ENCODE results near the gene ZNF697.
"Not testable (repeated sequence)": the region's sequence is repeated elsewhere in the genome, so short reads cannot be mapped to it uniquely, and the experiment has no call there.

ZNF697 gene

DNA sequence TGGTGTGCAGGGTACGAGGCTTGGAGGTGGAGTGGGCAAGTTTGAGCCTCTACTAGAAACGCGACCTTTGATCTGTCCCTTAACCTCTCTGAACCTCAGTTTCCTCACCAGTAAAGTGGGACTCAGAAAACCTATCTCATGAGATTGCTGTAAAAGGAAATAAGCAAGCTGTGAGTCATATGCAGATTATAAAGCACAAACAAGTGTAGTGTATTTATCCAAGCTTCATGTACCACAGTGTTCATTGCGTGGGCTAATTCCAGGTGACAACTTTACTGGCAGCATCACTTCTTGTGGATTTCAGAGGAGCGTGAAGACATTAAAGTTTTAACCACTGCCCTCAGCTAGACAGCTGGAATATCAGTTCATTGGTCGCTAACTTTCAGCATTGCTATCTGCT lies 44.4 kb downstream of the ZNF697 start:
- DNase-seq (ENCODE audit: low read depth in 2 of 3, low spot score in 1 of 3), result no peak

DNA sequence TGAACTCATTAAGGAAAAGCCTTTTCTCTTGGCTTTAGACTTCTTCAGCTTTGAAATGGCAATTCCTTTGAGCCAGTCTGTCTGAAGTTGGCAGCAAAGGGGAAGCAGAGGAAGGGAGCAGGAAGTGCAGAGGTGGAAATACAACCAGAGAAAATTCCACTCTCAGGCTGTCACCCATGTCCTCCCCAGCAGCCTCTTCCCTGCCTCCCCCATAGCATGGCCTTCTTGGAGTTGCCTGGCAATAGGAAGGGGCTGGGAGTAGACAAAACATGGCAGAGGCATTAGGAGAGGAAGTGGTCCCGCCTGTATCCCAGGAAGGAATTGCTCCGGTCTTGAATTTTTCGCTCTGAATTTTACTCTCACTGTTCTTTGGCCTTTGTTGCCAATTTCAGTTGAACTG lies 44.8 kb downstream of the ZNF697 start:
- DNase-seq (ENCODE audit: low read depth in 2 of 3, low spot score in 1 of 3), result not testable (repeated sequence)

DNA sequence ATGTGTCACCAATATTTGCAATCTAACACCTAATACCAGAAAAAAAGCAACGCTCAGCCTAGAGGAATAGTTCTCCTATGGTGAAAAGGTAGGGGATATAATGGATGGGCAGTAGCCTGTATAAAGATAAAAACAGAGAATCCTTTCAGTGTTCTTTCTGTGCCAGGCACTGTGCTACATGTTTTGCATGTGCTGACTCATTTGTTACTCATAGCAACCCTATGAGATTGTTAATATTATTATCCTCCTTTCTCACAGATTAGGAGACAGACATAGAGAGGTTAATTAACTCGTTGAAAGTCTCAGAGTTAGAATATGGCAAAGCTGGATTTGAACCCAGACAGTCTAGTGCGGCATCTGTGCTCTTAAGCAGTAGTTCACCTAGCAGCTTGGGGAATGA lies 45.3 kb downstream of the ZNF697 start:
- DNase-seq (ENCODE audit: low read depth in 2 of 3, low spot score in 1 of 3), result not testable (repeated sequence)

DNA sequence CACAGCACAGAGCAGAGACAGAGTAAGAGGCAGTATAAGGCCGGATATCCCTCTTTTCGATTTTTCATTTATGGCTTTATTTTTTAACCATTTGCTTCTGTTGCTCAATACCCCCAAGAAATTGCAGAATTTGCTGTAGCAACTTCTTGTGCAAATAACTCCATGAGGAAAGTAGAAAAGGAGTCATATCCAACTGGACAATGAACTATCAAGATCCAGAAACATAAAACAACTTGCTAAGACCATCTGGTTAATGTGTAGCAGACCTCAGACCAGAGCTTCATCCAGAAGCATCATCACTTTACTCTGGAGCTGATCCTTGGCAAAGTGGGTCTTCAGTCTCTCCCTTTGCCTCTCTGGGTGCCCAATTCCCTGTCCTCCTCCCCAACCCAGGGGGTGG lies 45.9 kb downstream of the ZNF697 start:
- no peak for DNase-seq (ENCODE audit: low read depth in 2 of 3, low spot score in 1 of 3)

DNA sequence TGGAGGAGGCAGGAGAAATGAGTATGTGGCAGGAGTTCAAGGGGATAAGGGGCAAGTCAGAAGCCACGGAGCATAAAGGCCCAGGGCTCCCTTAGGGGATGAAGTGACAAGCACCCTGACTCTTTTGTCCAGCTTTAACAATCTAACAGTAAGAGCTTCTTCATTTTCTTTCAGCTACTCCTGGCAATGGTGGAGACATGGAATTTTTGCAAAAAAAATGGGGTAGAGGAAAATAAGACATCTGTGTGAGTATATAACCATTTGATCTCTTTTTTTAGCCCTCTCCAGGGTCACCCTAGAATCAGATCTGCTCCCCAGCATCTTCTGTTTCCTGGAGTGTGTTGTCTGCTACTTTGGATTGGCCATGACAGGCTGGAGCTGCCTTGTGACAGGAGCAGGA lies 47.1 kb downstream of the ZNF697 start:
- no peak for DNase-seq (ENCODE audit: low read depth in 2 of 3, low spot score in 1 of 3)

DNA sequence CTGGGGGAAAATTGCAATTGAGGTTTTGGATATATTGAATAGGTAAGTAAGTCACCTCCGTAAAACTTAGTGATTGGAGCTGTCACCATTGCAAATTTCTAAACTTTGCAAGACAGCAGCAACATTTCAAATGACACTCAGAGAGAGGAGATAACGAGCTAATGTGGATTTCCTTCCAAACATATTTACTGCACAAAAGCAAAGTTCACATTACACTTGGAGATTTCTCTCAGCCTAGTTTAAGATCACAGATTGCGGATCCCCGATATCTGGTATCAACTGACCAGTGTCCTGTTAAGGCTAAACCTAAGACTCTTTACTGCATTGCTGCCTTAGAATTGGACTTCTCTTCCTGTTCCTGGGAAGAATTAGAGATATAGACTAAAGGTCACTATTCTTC lies 47.5 kb downstream of the ZNF697 start:
- no peak for DNase-seq (ENCODE audit: low read depth in 2 of 3, low spot score in 1 of 3)

DNA sequence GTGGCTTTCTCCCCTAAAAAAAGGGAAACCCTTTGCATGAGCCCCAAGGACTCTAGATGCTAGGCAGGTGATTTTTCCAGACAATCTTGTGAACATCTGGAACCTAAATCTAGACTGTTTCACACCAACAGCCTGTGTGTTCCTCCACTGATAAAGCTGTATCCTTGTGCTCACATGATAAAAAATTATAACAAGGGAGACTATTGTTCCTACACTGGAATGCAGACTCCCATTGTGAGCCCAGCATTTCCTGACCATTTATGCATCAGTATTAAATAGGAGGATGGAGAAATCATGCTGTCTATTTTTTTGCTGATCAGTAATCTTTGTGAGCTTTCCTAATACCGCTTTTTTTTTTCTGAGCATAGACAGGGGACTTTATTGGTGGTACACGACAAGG lies 52.5 kb downstream of the ZNF697 start:
- DNase-seq (ENCODE audit: low read depth in 2 of 3, low spot score in 1 of 3), result no peak

DNA sequence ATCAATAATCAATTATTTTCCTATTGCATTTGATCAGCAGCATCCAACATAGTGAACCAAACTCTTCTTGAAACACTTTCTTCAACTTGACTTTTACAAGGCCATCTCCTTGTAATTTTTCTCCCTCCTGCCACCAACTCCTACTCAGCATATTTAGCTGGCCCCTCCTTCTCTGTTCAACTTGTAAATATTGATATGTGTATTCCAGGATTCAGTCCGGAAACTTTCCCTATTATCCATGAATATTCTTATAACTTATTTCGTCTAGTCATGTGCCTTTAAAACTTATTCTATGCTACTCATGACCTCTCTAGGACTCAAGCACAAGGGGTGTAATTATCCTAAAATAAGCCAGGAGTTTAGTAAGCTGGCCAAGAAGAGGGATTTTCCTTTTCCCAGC lies 52.9 kb downstream of the ZNF697 start:
- no peak for DNase-seq (ENCODE audit: low read depth in 2 of 3, low spot score in 1 of 3)

DNA sequence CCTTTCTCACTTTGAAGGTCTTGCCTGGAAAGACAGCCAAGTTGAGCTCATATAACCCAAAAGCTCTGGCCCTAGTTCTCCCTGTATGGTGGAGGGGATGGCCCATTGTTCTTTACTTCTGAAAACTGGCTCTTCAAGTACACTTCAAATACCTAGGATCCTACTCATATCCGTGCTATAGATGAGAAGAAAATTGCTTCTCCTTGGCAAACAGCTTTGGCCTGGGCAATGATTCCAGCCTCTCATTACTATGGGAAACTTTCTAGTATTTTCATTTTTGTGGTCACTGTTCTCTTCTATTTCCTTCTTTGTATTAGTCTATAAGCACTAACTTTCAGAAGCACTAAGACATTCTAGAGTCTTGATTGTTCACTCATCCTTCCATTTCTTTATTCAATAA lies 53.7 kb downstream of the ZNF697 start:
- no peak for DNase-seq (ENCODE audit: low read depth in 2 of 3, low spot score in 1 of 3)

DNA sequence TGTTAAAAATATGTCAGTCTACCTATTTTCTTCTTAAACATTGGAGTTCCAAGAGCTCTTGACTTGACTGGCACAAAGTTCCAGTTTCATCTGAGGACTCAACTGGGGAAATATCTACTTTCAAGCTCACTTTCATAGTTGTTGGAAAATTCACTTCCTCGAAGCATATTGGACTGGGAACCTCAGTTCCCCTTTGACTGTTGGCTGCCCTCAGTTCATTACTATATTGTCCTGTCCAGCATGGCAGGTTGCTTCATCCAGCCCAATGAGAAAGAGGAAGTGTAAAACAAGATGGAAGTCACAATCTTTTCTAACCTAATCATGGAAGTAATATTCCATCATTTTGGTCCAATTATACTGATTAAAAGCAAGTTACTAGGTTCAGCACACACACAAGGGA lies 54.3 kb downstream of the ZNF697 start:
- DNase-seq (ENCODE audit: low read depth in 2 of 3, low spot score in 1 of 3), result no peak

DNA sequence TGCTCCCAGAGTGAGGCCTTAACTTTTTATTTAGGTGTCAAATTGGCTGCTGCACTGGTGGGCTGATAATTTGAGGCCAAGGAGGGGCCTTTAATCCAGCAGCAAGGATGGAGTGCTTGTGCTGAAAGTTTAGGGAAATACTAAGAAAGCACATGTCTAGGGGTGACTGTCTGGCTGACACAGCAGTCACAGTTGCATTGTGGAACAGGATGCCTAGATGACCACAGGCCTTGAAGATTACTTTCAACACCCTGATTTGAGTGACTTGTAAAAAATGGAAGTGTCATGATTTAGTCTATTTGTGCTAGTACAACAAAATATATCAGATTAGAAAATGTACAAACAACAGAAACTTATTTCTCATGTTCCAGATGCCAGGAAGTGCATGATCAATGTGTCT lies 57.7 kb downstream of the ZNF697 start:
- DNase-seq (ENCODE audit: low read depth in 2 of 3, low spot score in 1 of 3), result no peak

DNA sequence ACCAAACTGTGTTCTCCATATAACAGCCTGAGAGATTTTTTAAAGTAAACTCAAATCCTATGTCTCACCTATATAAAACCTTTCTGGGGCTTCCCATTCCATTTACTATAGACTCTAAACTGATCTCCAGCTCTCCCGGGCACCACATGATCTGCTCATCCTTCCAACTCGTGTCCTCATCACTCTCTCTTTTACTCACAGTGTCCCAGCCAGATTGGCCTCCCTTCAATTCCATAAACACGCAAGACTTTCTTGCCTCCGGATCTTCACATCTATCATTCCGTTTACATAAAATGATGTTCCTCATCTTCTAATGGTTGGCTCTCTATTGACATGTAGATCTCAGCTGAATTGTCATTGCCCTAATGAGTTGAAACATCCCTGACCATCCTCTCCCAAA lies 59.4 kb downstream of the ZNF697 start:
- no peak for DNase-seq (ENCODE audit: low read depth in 2 of 3, low spot score in 1 of 3)

DNA sequence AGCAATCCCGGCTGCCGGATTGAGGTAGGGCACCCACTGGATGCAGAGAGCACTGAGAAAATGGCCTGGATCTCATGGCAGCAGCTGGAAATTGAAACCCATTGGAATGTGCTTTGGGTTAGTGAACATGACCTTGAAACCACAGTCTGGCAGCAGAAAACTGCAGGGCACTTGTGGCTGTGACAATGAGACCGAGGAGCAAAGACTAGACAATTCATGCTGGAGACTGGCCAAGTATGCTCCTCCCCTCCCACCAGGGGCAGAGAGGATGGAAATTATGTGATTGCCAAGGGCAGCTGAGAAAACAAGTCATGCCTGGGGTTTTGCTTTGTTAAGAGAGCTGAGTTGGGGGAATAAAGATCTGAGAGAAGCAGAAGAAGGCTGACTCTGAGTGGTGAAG lies 60.7 kb downstream of the ZNF697 start:
- no peak for DNase-seq (ENCODE audit: low read depth in 2 of 3, low spot score in 1 of 3)

DNA sequence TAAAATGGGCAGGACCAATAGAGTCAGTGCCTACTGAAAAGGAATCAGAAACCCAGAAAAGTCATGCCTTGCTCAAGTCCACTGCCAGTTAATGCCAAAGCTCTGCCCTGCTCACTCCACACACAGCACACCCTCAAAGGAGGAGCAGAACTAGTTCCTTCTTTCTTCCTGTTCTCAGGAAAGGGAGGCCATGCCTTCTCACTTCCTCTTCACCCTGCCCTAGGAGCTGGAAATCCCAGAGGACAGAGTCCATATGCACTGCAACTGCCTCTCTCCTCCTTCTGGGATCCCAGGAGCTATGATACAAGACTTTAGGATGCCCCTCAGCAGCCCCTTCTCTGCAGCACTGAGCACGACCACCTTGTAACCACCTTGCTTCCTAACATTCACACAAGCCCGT lies 62.3 kb downstream of the ZNF697 start:
- DNase-seq (ENCODE audit: low read depth in 2 of 3, low spot score in 1 of 3), result not testable (repeated sequence)

DNA sequence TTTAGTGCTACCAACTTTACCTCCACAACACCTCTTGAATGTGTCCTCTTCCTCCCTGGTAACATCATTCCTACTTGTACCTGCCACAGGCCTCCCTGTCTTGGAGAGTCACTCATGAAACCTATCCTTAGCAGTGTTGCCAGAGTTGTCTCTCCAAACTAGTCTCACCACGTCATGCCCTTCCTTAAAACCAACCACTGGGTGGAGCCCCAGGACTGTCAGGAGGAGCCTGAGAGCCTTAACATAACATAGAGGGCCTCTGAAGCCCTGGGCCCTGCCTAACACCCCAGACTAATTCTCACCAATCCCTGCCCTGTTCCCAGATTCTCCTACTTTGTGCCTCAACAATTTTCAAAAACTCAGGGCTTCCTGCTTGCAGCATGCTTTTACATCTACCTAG lies 65.3 kb downstream of the ZNF697 start:
- no peak for DNase-seq (ENCODE audit: low read depth in 2 of 3, low spot score in 1 of 3)

DNA sequence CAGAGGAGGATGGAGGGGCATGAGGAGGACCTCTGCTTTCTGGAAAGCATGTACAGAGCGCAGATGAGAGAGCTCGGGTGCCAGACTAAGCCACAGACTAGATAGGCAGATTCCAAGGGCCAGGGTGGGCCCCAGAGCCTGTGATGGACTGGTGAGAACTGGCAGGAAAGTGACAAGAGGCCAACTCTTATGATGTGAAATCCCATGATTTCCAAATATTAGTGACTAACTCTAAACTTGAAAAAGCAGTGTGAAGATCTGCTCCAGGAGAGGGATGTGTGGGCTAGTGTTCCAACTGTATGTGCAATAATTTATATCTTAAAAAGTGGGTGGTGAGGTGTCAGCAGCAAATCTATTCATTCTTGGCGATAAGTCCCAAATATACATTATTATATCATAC lies 67.0 kb downstream of the ZNF697 start:
- DNase-seq (ENCODE audit: low read depth in 2 of 3, low spot score in 1 of 3), result not testable (repeated sequence)

DNA sequence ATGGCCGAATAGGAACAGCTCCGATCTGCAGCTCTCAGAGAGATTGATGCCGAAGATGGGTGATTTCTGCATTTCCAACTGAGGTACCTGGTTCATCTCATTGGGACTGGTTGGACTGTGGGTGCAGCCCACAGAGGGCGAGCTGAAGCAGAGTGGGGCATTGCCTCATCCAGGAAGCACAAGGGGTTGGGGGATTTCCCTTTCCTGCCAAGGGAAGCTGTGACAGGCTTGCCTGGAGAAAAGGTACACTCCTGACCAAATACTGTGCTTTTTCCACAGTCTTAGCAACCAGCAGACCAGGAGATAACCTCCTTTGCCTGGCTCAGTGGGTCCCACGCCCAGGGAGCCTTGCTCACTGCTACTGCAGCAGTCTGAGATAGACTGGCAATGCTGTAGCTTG lies 74.2 kb downstream of the ZNF697 start:
- DNase-seq (ENCODE audit: low read depth in 2 of 3, low spot score in 1 of 3), result no peak

DNA sequence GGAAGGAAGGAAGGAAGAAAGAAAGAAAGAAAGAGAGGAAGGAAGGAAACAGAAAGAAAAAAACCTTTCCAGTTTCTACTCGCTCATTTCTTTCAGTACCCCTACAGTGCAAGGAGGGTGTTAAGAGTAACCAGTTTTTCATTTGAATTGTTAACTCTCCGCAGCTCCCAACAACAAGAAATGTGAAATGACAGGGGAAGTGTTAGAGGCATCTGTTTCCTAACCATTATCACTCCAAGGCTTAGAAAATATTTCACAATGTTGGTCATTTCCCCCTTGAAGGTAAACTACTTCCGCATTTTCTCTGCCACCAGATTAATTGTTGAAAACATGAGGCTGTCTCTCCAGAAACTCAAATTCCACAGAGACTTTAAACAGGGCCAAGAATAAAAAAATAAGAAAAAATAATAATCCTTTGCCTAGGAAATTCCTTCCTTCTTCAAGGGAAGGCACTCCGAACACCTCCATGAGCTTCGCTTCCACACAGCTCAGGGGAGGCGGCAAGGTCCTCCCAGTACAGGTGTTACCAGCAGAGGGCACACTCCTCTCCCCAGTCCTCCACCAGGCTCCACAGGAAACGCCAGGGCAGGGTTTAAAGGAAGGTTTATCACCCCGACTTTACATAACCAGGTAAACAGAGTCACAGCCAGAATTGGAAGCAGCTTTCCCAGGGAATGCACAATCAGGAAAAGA lies 78.0 kb downstream of the ZNF697 start:
- not testable (repeated sequence) for DNase-seq (ENCODE audit: low read depth in 2 of 3, low spot score in 1 of 3)

All from stimulated activated CD4-positive, alpha-beta T cell treated with anti-CD3 and anti-CD28 coated beads, Interleukin-12 subunit alpha, Interleukin-12 subunit beta, amount 100 ng/mL, for 48 hours (primary cell).